PC-9 (cell line): ENCODE data around the gene THOC6. TPM values are rescaled to one million over a fixed set of nuclear protein-coding genes. Genes with fewer than 3 reads are reported as not detected.

Experiments used
- BruUV-seq: library from RNA; stranded (reverse); fragments of 400-500 nt; replicated peaks from 2 replicates; lab custom pipeline; 2021; lab: Mats Ljungman, UMichigan
- CTCF ChIA-PET: fragments of 300-600 bp; sonication (Branson Sonifier 250); formaldehyde crosslinking; loops from one replicate; lab custom pipeline; 2022; ENCODE audit warnings: antibody characterized with exemption; lab: Charles Lee
- POLR2A ChIA-PET: fragments of 300-600 bp; sonication (Branson Sonifier 250); formaldehyde crosslinking; loops from one replicate; lab custom pipeline; 2022; ENCODE audit warnings: antibody characterized with exemption; ENCODE audit not compliant: unreplicated experiment; lab: Charles Lee
- DNase-seq, 2 experiments: peaks; one replicate each; pipeline versions ENCODE4 v3.0.0 to v3.0.0-alpha.2; 2015 to 2022; ENCODE audit warnings: mixed read lengths in 1 of 2
- H2AFZ ChIP-seq: fragments of 200-600 bp; sonication (generic); 2 replicates; pipeline ENCODE4 v1.8.1; 2017; ENCODE audit warnings: antibody characterized with exemption
- H3F3A ChIP-seq: fragments of 200-600 bp; sonication (generic); 2 replicates; pipeline ENCODE4 v1.8.1; 2017; ENCODE audit warnings: antibody characterized with exemption, mild to moderate bottlenecking, low read depth; ENCODE audit not compliant: insufficient read depth
- H3K27ac ChIP-seq: fragments of 200-600 bp; sonication (generic); 2 replicates; pipeline ENCODE4 v1.6.1; 2016; ENCODE audit warnings: mixed run types
- H3K27me3 ChIP-seq: fragments of 200-600 bp; sonication (generic); 2 replicates; pipeline ENCODE4 v1.6.1; 2016; ENCODE audit warnings: low read depth, mixed run types; ENCODE audit not compliant: insufficient read depth
- H3K36me3 ChIP-seq: fragments of 200-600 bp; sonication (generic); 2 replicates; pipeline ENCODE4 v1.6.1; 2016; ENCODE audit warnings: low read depth, mixed run types
- H3K4me1 ChIP-seq: fragments of 200-600 bp; sonication (generic); replicated peaks from 2 replicates; pipeline ENCODE4 v1.6.1; 2016; ENCODE audit warnings: mixed run types; ENCODE audit not compliant: insufficient read depth
- H3K4me2 ChIP-seq: fragments of 200-600 bp; sonication (generic); 2 replicates; pipeline ENCODE4 v1.6.1; 2017; ENCODE audit warnings: mixed run types
- H3K4me3 ChIP-seq: fragments of 200-600 bp; sonication (generic); 2 replicates; pipeline ENCODE4 v1.6.1; 2016; ENCODE audit warnings: mixed run types
- H3K79me2 ChIP-seq: fragments of 200-600 bp; sonication (generic); 2 replicates; pipeline ENCODE4 v1.6.1; 2017; ENCODE audit warnings: low read depth, mixed run types
- H3K9me2 ChIP-seq: fragments of 200-600 bp; sonication (generic); 2 replicates; pipeline ENCODE4 v1.8.1; 2017; ENCODE audit warnings: mild to moderate bottlenecking; ENCODE audit not compliant: insufficient read depth
- H3K9me3 ChIP-seq: fragments of 200-600 bp; sonication (generic); 2 replicates; pipeline ENCODE4 v1.8.1; 2016; ENCODE audit warnings: low read depth; ENCODE audit not compliant: insufficient read depth
- H4K20me1 ChIP-seq: fragments of 200-600 bp; sonication (generic); 2 replicates; pipeline ENCODE4 v1.8.1; 2017; ENCODE audit not compliant: insufficient read depth
- CTCF ChIP-seq: fragments of 200-600 bp; sonication (generic); conservative IDR thresholded peaks from 2 replicates; pipeline ENCODE4 v1.6.1; 2017; ENCODE audit warnings: mixed run types, antibody characterized with exemption, mild to moderate bottlenecking, moderate library complexity
- EZH2 ChIP-seq: fragments of 200-600 bp; sonication (generic); IDR thresholded peaks from 2 replicates; pipeline ENCODE4 v1.8.0; 2017; ENCODE audit warnings: antibody characterized with exemption, low read depth
- intact Hi-C: fragments of 100-400 bp; cut with micrococcal nuclease; formaldehyde crosslinking; loops from one replicate; pipeline ENCODE4 v1.10.0; 2022; ENCODE audit not compliant: unreplicated experiment
- total RNA-seq: library from RNA; stranded (reverse); gene quantifications from 2 replicates; pipeline ENCODE4 v1.2.3, GENCODE V29; 2021

THOC6 gene
- total RNA-seq, 1 experiment from 2014 or later: 69.9 TPM

- intact Hi-C loops: no loop called here
- 0 out of 2 replicates have a peak, but pooled peaks cover under 1% of the 10 kb centered on the region for H3K79me2 ChIP-seq
- H3K27me3 ChIP-seq: no peaks in the 10 kb centered on the region
- ChIA-PET CTCF (no interaction called here), POLR2A (no interaction called here)
- no peak for DNase-seq
- peaks cover 9% of the 10 kb centered on the region; the same call in 1 of the 2 replicates for H3F3A ChIP-seq
- H4K20me1 ChIP-seq: no peaks in the 10 kb centered on the region
- H3K4me2 ChIP-seq: no peak overlapping the region
- no peaks in the 10 kb centered on the region for H3K36me3 ChIP-seq
- H3K9me3 ChIP-seq: no peaks in the 10 kb centered on the region
- no peak for TF ChIP-seq EZH2
- TF ChIP-seq CTCF: no peak
- no TSS peak for BruUV-seq
- H2AFZ ChIP-seq: no peak overlapping the region
- peaks cover 6% of the 10 kb centered on the region for H3K4me1 ChIP-seq
- H3K27ac ChIP-seq: no peak overlapping the region
- H3K4me3 ChIP-seq: no peak overlapping the region
- no peaks in the 10 kb centered on the region for H3K9me2 ChIP-seq
Measured at GRCh38 chr16:3000540-3000939, 23.3 kb upstream of the THOC6 start.

- Histone ChIP-seq H3K4me1 (peaks cover 8% of the 10 kb centered on the region), H3F3A (peaks cover 13% of the 10 kb centered on the region; the same call in 1 of the 2 replicates), H3K9me3 (no peaks in the 10 kb centered on the region), H3K4me2 (no peak overlapping the region), H2AFZ (no peak overlapping the region), H4K20me1 (no peaks in the 10 kb centered on the region), H3K27me3 (no peaks in the 10 kb centered on the region), H3K79me2 (peaks cover 7% of the 10 kb centered on the region; the same call in 1 of the 2 replicates), H3K4me3 (no peak overlapping the region), H3K9me2 (no peaks in the 10 kb centered on the region), H3K27ac (no peak overlapping the region), H3K36me3 (no peaks in the 10 kb centered on the region)
- no TSS peak for BruUV-seq
- CTCF ChIA-PET: no interaction called here
- intact Hi-C loops: no loop called here
- POLR2A ChIA-PET: no interaction called here
- no peak for TF ChIP-seq CTCF
- no peak for TF ChIP-seq EZH2
- no peak for DNase-seq
Measured at GRCh38 chr16:3001316-3001715, 22.5 kb upstream of the THOC6 start.

GRCh38 chr16:3003582-3004270 is 20.1 kb upstream of the THOC6 start:
- POLR2A ChIA-PET: interaction anchor here (0.6 to 3.2 kb wide), 4 partner anchors 9 to 24 kb away, joined by 8 to 87 read pairs (median 19); partner anchors contain the start of genes CLDN9, HCFC1R1, THOC6 and TNFRSF12A
- H3K27ac ChIP-seq: no peak overlapping the region
- H3K4me2 ChIP-seq: peak overlapping the region; percentile 44; the same call in 1 of the 2 replicates

More at GRCh38 chr16:3003582-3004270, 20.1 kb upstream of the THOC6 start:
- Histone ChIP-seq H3K36me3 (no peaks in the 10 kb centered on the region), H3K79me2 (peaks cover 12% of the 10 kb centered on the region; the same call in 1 of the 2 replicates), H2AFZ (no peak overlapping the region), H3K9me3 (no peaks in the 10 kb centered on the region), H3K4me3 (no peak overlapping the region; the same call in 1 of the 2 replicates), H4K20me1 (no peaks in the 10 kb centered on the region), H3K27me3 (no peaks in the 10 kb centered on the region), H3K9me2 (no peaks in the 10 kb centered on the region), H3K4me1 (peaks cover 32% of the 10 kb centered on the region), H3F3A (peaks cover 26% of the 10 kb centered on the region)
- TF ChIP-seq EZH2 (no peak), CTCF (peak; percentile 61)
- intact Hi-C loops: loop anchor here (1.0 to 2.0 kb wide), 6 partner anchors 8 to 126 kb away; no protein-coding TSS in a partner anchor
- no TSS peak for BruUV-seq
- DNase-seq: peak; percentile 96 to 100
- CTCF ChIA-PET: interaction anchor here (0.6 to 1.6 kb wide), 7 partner anchors 9 to 126 kb away, joined by 3 to 15 read pairs (median 4); partner anchors contain the start of genes CLDN9, HCFC1R1, THOC6 and TNFRSF12A
